HEK293T (cell line): ENCODE measurements around the gene PTPRD.

Source experiments
- ELF4 ChIP-seq: fragments of 450-650 bp; IDR thresholded peaks from 2 replicates; pipeline ENCODE4 v1.6.1; 2017; ENCODE audit warnings: antibody characterized with exemption
- HDGF ChIP-seq: fragments of 450-650 bp; IDR thresholded peaks from 2 replicates; pipeline ENCODE4 v1.6.1; 2017; ENCODE audit warnings: antibody characterized with exemption, borderline replicate concordance
- TARDBP ChIP-seq: fragments of 450-650 bp; IDR thresholded peaks from 2 replicates; pipeline ENCODE4 v1.6.1; 2016

DNA sequence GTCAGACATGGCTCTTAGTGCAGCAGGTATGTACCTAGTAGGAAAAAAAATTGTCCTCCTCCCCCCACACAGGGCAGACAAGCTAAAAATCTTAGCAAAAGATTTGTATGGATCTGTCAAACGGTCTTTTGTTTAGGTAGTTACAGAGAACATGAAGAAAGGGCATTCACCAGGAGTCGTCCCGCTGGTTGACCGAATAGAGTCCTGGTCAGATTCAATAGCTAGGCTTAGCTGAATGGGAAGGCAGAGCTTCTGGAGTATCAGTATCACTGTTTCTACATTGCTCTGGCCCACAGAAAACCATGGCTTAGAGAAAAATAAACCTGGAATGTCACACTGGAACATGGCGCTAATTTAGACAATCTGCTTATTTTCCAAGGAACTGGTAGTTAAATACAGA is 642.3 kb downstream of the PTPRD start:
- TF ChIP-seq HDGF: no peak
- TF ChIP-seq ELF4: no peak
- no peak for TF ChIP-seq TARDBP
